Measurements from ENCODE around the gene MAGOHB.
A peak's percentile ranks its signal among the peaks of the same experiment; 100 is the strongest.
"Not testable (repeated sequence)": the region's sequence is repeated elsewhere in the genome, so short reads cannot be mapped to it uniquely, and the experiment has no call there.

MAGOHB gene

GRCh38 chr12:10618338-10618987, 5.1 kb upstream of the MAGOHB start:
- FAIRE-seq (no peak), DNase-seq (ENCODE audit: insufficient read length, low spot score) (no peak)
- TF ChIP-seq TAF1 (IDR thresholded peaks at IDR 0.05; ENCODE audit: low read depth, low read length) (no peak), SPI1 (IDR thresholded peaks at IDR 0.05; ENCODE audit: low read depth, low read length) (no peak), PAX5 (IDR thresholded peaks at IDR 0.05; ENCODE audit: insufficient read depth, low read length, severe bottlenecking) (no peak), POLR2AphosphoS5 (IDR thresholded peaks at IDR 0.05; ENCODE audit: low read depth, low read length) (no peak)

- FAIRE-seq = no peak
- no peak for TF ChIP-seq TAF1 (IDR thresholded peaks at IDR 0.05; ENCODE audit: low read depth, low read length)
- TF ChIP-seq POLR2AphosphoS5 (IDR thresholded peaks at IDR 0.05; ENCODE audit: low read depth, low read length) = no peak
- TF ChIP-seq POU2F2 (IDR thresholded peaks at IDR 0.05; ENCODE audit: low read depth, low read length) = no peak
- no peak for TF ChIP-seq PAX5 (IDR thresholded peaks at IDR 0.05; ENCODE audit: insufficient read depth, low read length, severe bottlenecking)
- no peak for TF ChIP-seq POLR2A (IDR thresholded peaks at IDR 0.05; ENCODE audit: low read depth, low read length)
- no peak for TF ChIP-seq SPI1 (IDR thresholded peaks at IDR 0.05; ENCODE audit: low read depth, low read length)
- no peak for DNase-seq (ENCODE audit: insufficient read length, low spot score)
Measured at GRCh38 chr12:10617863-10618262, 4.5 kb upstream of the MAGOHB start.

GRCh38 chr12:10615532-10615931, 2.1 kb upstream of the MAGOHB start:
- no peak for DNase-seq (ENCODE audit: insufficient read length, low spot score)
- TF ChIP-seq POLR2A (IDR thresholded peaks at IDR 0.05; ENCODE audit: low read depth, low read length) (no peak), POLR2AphosphoS5 (IDR thresholded peaks at IDR 0.05; ENCODE audit: low read depth, low read length) (no peak), PAX5 (IDR thresholded peaks at IDR 0.05; ENCODE audit: insufficient read depth, low read length, severe bottlenecking) (no peak), TAF1 (IDR thresholded peaks at IDR 0.05; ENCODE audit: low read depth, low read length) (no peak), POU2F2 (IDR thresholded peaks at IDR 0.05; ENCODE audit: low read depth, low read length) (no peak), SPI1 (IDR thresholded peaks at IDR 0.05; ENCODE audit: low read depth, low read length) (no peak)
- FAIRE-seq = no peak

- DNase-seq (ENCODE audit: insufficient read length, low spot score) (no peak), FAIRE-seq (peak; percentile 43)
- no peak for TF ChIP-seq POU2F2 (IDR thresholded peaks at IDR 0.05; ENCODE audit: low read depth, low read length)
- TF ChIP-seq POLR2A (IDR thresholded peaks at IDR 0.05; ENCODE audit: low read depth, low read length) = no peak
- TF ChIP-seq POLR2AphosphoS5 (IDR thresholded peaks at IDR 0.05; ENCODE audit: low read depth, low read length) = no peak
- TF ChIP-seq SPI1 (IDR thresholded peaks at IDR 0.05; ENCODE audit: low read depth, low read length) = no peak
- no peak for TF ChIP-seq TAF1 (IDR thresholded peaks at IDR 0.05; ENCODE audit: low read depth, low read length)
- no peak for TF ChIP-seq PAX5 (IDR thresholded peaks at IDR 0.05; ENCODE audit: insufficient read depth, low read length, severe bottlenecking)
Measured at GRCh38 chr12:10614056-10614370, 604 bp upstream of the MAGOHB start.

- DNase-seq (ENCODE audit: insufficient read length, low spot score) (no peak), FAIRE-seq (no peak)
- no peak for TF ChIP-seq PAX5 (IDR thresholded peaks at IDR 0.05; ENCODE audit: insufficient read depth, low read length, severe bottlenecking)
- TF ChIP-seq TAF1 (IDR thresholded peaks at IDR 0.05; ENCODE audit: low read depth, low read length) = no peak
- TF ChIP-seq POLR2A (IDR thresholded peaks at IDR 0.05; ENCODE audit: low read depth, low read length) = no peak
- no peak for TF ChIP-seq SPI1 (IDR thresholded peaks at IDR 0.05; ENCODE audit: low read depth, low read length)
Measured at GRCh38 chr12:10612984-10613348, 443 bp downstream of the MAGOHB start.

GRCh38 chr12:10612110-10612509, 1.3 kb downstream of the MAGOHB start:
- DNase-seq (ENCODE audit: insufficient read length, low spot score) (no peak), FAIRE-seq (no peak)
- TF ChIP-seq POLR2A (IDR thresholded peaks at IDR 0.05; ENCODE audit: low read depth, low read length) = no peak
- no peak for TF ChIP-seq POLR2AphosphoS5 (IDR thresholded peaks at IDR 0.05; ENCODE audit: low read depth, low read length)
- TF ChIP-seq TAF1 (IDR thresholded peaks at IDR 0.05; ENCODE audit: low read depth, low read length) = no peak
- TF ChIP-seq PAX5 (IDR thresholded peaks at IDR 0.05; ENCODE audit: insufficient read depth, low read length, severe bottlenecking) = no peak
- no peak for TF ChIP-seq SPI1 (IDR thresholded peaks at IDR 0.05; ENCODE audit: low read depth, low read length)
- no peak for TF ChIP-seq POU2F2 (IDR thresholded peaks at IDR 0.05; ENCODE audit: low read depth, low read length)

- not testable (repeated sequence) for FAIRE-seq; DNase-seq (ENCODE audit: insufficient read length, low spot score)
Measured at GRCh38 chr12:10611258-10611657, 2.2 kb downstream of the MAGOHB start.

- DNase-seq (ENCODE audit: insufficient read length, low spot score) = no peak
- FAIRE-seq = no peak
- TF ChIP-seq POLR2A (IDR thresholded peaks at IDR 0.05; ENCODE audit: low read depth, low read length) (no peak), SPI1 (IDR thresholded peaks at IDR 0.05; ENCODE audit: low read depth, low read length) (no peak), POU2F2 (IDR thresholded peaks at IDR 0.05; ENCODE audit: low read depth, low read length) (no peak)
Measured at GRCh38 chr12:10610188-10610587, 3.2 kb downstream of the MAGOHB start.

GRCh38 chr12:10607885-10608458, 5.4 kb downstream of the MAGOHB start:
- TF ChIP-seq POLR2A (IDR thresholded peaks at IDR 0.05; ENCODE audit: low read depth, low read length) (no peak), TAF1 (IDR thresholded peaks at IDR 0.05; ENCODE audit: low read depth, low read length) (no peak), POLR2AphosphoS5 (IDR thresholded peaks at IDR 0.05; ENCODE audit: low read depth, low read length) (no peak), SPI1 (IDR thresholded peaks at IDR 0.05; ENCODE audit: low read depth, low read length) (no peak), POU2F2 (IDR thresholded peaks at IDR 0.05; ENCODE audit: low read depth, low read length) (no peak), PAX5 (IDR thresholded peaks at IDR 0.05; ENCODE audit: insufficient read depth, low read length, severe bottlenecking) (no peak)
- DNase-seq (ENCODE audit: insufficient read length, low spot score) = no peak
- no peak for FAIRE-seq

GRCh38 chr12:10601860-10602259, 11.5 kb downstream of the MAGOHB start:
- DNase-seq (ENCODE audit: insufficient read length, low spot score) = no peak
- FAIRE-seq = no peak
- TF ChIP-seq TAF1 (IDR thresholded peaks at IDR 0.05; ENCODE audit: low read depth, low read length) (no peak), PAX5 (IDR thresholded peaks at IDR 0.05; ENCODE audit: insufficient read depth, low read length, severe bottlenecking) (no peak), POU2F2 (IDR thresholded peaks at IDR 0.05; ENCODE audit: low read depth, low read length) (no peak), SPI1 (IDR thresholded peaks at IDR 0.05; ENCODE audit: low read depth, low read length) (no peak), POLR2AphosphoS5 (IDR thresholded peaks at IDR 0.05; ENCODE audit: low read depth, low read length) (no peak), POLR2A (IDR thresholded peaks at IDR 0.05; ENCODE audit: low read depth, low read length) (no peak)
